Ishikawa (cell line): Measurements from ENCODE around the gene ELANE.

ENCODE experiments used
- CEBPB ChIP-seq: IDR thresholded peaks from 2 replicates; pipeline ENCODE4 v1.6.1; 2012
- EP300 ChIP-seq: IDR thresholded peaks from 2 replicates; pipeline ENCODE4 v1.6.1; 2012; ENCODE audit warnings: borderline replicate concordance
- RAD21 ChIP-seq: IDR thresholded peaks from 2 replicates; pipeline ENCODE4 v1.6.1; 2012; ENCODE audit warnings: low read depth
- TAF1 ChIP-seq: IDR thresholded peaks from 2 replicates; pipeline ENCODE4 v1.6.1; 2012; ENCODE audit warnings: low read depth, mild to moderate bottlenecking
- TEAD4 ChIP-seq: IDR thresholded peaks from 2 replicates; pipeline ENCODE4 v1.6.1; 2012
- TF ChIP-seq, protein P1 (sequence below): IDR thresholded peaks from 2 replicates; pipeline ENCODE4 v1.6.1; 2012
- TF ChIP-seq, protein P2 (sequence below): IDR thresholded peaks from 2 replicates; pipeline ENCODE4 v1.6.1; 2012; ENCODE audit warnings: low read depth, mild to moderate bottlenecking
- TF ChIP-seq, protein P3 (sequence below): IDR thresholded peaks from 2 replicates; pipeline ENCODE4 v1.6.1; 2012

DNA sequence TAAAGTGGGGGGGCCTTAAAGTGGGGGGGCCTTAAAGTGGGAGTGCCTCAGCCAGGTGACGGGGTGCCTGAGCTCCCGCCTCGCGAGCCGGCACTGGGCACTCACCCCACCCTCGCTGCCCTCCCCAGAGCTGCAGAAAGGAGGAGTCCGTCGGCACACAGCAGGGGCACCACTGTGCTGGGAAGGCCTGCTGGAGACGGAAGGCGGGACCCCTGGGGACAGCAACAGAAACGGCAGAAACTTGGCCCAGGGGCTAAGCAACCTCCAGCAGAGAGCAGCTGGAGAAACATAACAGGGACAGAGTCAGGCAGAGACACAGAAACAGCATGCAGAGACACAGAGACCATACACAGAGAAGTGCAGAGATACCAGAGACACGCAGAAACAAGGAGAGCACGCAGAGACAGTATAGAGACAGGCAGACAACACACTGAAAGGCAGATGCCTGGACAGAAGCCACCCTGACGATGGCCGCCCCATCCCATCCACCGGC, 15.2 kb downstream of the ELANE start:
- TF ChIP-seq TAF1 (no peak), RAD21 (0 out of 2 replicates have a peak, but pooled peaks have one; percentile 2), TEAD4 (peak; percentile 42; the same call in 1 of the 2 replicates), CEBPB (no peak), EP300 (peak; percentile 32; the same call in 1 of the 2 replicates)
- TF ChIP-seq, protein P1, sequence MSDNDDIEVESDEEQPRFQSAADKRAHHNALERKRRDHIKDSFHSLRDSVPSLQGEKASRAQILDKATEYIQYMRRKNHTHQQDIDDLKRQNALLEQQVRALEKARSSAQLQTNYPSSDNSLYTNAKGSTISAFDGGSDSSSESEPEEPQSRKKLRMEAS, result peak; percentile 32; the same call in 1 of the 2 replicates
- TF ChIP-seq, protein P2, sequence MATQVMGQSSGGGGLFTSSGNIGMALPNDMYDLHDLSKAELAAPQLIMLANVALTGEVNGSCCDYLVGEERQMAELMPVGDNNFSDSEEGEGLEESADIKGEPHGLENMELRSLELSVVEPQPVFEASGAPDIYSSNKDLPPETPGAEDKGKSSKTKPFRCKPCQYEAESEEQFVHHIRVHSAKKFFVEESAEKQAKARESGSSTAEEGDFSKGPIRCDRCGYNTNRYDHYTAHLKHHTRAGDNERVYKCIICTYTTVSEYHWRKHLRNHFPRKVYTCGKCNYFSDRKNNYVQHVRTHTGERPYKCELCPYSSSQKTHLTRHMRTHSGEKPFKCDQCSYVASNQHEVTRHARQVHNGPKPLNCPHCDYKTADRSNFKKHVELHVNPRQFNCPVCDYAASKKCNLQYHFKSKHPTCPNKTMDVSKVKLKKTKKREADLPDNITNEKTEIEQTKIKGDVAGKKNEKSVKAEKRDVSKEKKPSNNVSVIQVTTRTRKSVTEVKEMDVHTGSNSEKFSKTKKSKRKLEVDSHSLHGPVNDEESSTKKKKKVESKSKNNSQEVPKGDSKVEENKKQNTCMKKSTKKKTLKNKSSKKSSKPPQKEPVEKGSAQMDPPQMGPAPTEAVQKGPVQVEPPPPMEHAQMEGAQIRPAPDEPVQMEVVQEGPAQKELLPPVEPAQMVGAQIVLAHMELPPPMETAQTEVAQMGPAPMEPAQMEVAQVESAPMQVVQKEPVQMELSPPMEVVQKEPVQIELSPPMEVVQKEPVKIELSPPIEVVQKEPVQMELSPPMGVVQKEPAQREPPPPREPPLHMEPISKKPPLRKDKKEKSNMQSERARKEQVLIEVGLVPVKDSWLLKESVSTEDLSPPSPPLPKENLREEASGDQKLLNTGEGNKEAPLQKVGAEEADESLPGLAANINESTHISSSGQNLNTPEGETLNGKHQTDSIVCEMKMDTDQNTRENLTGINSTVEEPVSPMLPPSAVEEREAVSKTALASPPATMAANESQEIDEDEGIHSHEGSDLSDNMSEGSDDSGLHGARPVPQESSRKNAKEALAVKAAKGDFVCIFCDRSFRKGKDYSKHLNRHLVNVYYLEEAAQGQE, result no peak
- TF ChIP-seq, protein P3, sequence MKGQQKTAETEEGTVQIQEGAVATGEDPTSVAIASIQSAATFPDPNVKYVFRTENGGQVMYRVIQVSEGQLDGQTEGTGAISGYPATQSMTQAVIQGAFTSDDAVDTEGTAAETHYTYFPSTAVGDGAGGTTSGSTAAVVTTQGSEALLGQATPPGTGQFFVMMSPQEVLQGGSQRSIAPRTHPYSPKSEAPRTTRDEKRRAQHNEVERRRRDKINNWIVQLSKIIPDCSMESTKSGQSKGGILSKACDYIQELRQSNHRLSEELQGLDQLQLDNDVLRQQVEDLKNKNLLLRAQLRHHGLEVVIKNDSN, result no peak
